Natural killer cell (primary cell): ENCODE measurements around the gene DRAP1. TPM values are rescaled to one million over a fixed set of nuclear protein-coding genes. Genes with fewer than 3 reads are reported as not detected.

Experiments used
- ATAC-seq, 3 donors: fragments of 150-1000 bp in 2 of 3; fragments of 200-7000 bp in 1 of 3; cut with Tn5 transposase; 1 replicate in 1 of 3; 2 replicates in 2 of 3; pipeline ENCODE4 v1.10.0; 2021; ENCODE audit warnings: mild to moderate bottlenecking in 2 of 3, moderate library complexity in 2 of 3
- DNase-seq, 2 donors: peaks; one replicate each; pipeline versions ENCODE4 v3.0.0 to v3.0.0-alpha.2; 2013 to 2021; ENCODE audit warnings: mixed read lengths in 1 of 2
- H3K27ac ChIP-seq: one replicate; pipeline ENCODE4 v1.5.1; 2013; ENCODE audit warnings: mild to moderate bottlenecking, low read length
- H3K27me3 ChIP-seq: one replicate; pipeline ENCODE4 v1.6.1; 2013; ENCODE audit warnings: low read length; ENCODE audit not compliant: control insufficient read depth, insufficient read depth
- H3K36me3 ChIP-seq: one replicate; pipeline ENCODE4 v1.6.1; 2013; ENCODE audit warnings: low read length; ENCODE audit not compliant: control insufficient read depth, insufficient read depth
- H3K4me1 ChIP-seq: one replicate; pipeline ENCODE4 v1.6.1; 2013; ENCODE audit warnings: low read length; ENCODE audit not compliant: control insufficient read depth, insufficient read depth
- H3K4me3 ChIP-seq: one replicate; pipeline ENCODE4 v1.5.1; 2013; ENCODE audit warnings: low read length
- H3K9me3 ChIP-seq: one replicate; pipeline ENCODE4 v1.6.1; 2013; ENCODE audit warnings: low read length; ENCODE audit not compliant: control insufficient read depth, insufficient read depth
- H3K27ac Mint-ChIP-seq, 2 donors: one replicate each; pipeline ENCODE4 v1.8.0; 2022; ENCODE audit warnings: mild to moderate bottlenecking in 2 of 2, mixed read lengths in 2 of 2, moderate library complexity in 1 of 2
- H3K27me3 Mint-ChIP-seq, 2 donors: one replicate each; pipeline ENCODE4 v1.8.0; 2022; ENCODE audit warnings: low read depth in 2 of 2, mixed read lengths in 2 of 2
- H3K36me3 Mint-ChIP-seq: one replicate; pipeline ENCODE4 v1.8.0; 2022; ENCODE audit warnings: mixed read lengths
- H3K4me1 Mint-ChIP-seq, 2 donors: one replicate each; pipeline ENCODE4 v1.8.0; 2022; ENCODE audit warnings: mixed read lengths in 2 of 2
- H3K4me3 Mint-ChIP-seq: one replicate; pipeline ENCODE4 v1.8.0; 2022; ENCODE audit warnings: mild to moderate bottlenecking, moderate library complexity, mixed read lengths
- H3K9me3 Mint-ChIP-seq, 2 donors: one replicate each; pipeline ENCODE4 v1.8.0; 2022; ENCODE audit warnings: mixed read lengths in 2 of 2
- WGBS: methylation state at CpG from one replicate; pipeline ENCODE4 v1.1.7; 2013; ENCODE audit warnings: missing lambda C conversion rate; ENCODE audit not compliant: insufficient coverage; 5-methylcytosine and 5-hydroxymethylcytosine counted together
- intact Hi-C: fragments of 100-400 bp; cut with micrococcal nuclease; formaldehyde crosslinking; loops from one replicate; pipeline ENCODE4 v1.14.2; 2022
- total RNA-seq, 4 donors: library from RNA; stranded (reverse); fragments of 120-200 nt in 1 of 4; gene quantifications; one replicate each; pipeline versions ENCODE4 v1.2.3 to v1.2.4, GENCODE V29; 2013 to 2022
- TF ChIP-seq, protein P1 (sequence below): fragments of 200-600 bp; IDR thresholded peaks from one replicate; pipeline ENCODE4 v1.8.0; 2022; ENCODE audit warnings: antibody characterized with exemption

DRAP1 gene
- total RNA-seq, 3 donors from 2014 or later (not counting 1 experiment from before 2014, with no cell fraction given): 114 to 115 (median 115) TPM

DNA sequence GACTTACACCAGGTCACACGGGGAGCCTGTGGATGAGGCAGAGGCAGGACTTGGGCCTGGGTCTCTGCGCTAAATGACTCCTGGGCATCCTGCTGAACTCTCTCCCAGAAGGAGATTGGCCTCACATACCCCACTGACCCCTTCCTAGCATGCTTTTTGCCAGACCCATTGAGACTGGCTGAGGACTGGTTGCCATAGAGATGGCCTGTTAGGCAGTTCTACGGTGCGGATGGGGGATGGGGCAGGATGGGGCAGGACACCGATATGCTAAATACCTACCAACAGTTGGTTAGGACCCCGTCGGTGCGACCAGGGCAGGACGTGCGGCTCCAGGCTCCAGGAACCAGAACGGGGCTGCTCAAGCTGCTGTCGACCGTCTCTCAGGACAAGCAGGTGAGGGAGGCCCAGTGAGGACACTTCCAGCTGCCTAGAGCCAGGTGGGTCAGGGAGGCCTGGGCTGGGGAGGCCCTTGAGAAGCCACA lies 26.2 kb downstream of the DRAP1 start, which contains the start of gene TSGA10IP:
Gene TSGA10IP (plus strand): TSS at position 51 of the 482 bp plus-strand sequence. CDS start 196 bp downstream, at position 247.
- no peak within 1 kb of the TSS for H3K4me3 ChIP-seq
- no peak within 1 kb of the TSS for H3K27ac ChIP-seq
- no peak within 1 kb of the TSS for H3K4me3 Mint-ChIP-seq
- H3K4me1 ChIP-seq: peaks cover 7% of the 10 kb centered on the region
- intact Hi-C loops: no loop called here
- 95% methylated on average over 13 of the region's 13 CpGs for WGBS
- peaks cover 0 to 6% of the 10 kb centered on the region in 2 donors for H3K4me1 Mint-ChIP-seq
- no peak for ATAC-seq
- H3K9me3 Mint-ChIP-seq: no peaks in the 10 kb centered on the region
- H3K36me3 Mint-ChIP-seq: no peaks in the 10 kb centered on the region
- H3K27me3 Mint-ChIP-seq: no peaks in the 10 kb centered on the region
- H3K36me3 ChIP-seq: no peaks in the 10 kb centered on the region
- no peak for DNase-seq
- H3K27ac Mint-ChIP-seq: no peak within 1 kb of the TSS
- no peaks in the 10 kb centered on the region for H3K9me3 ChIP-seq
- no peaks in the 10 kb centered on the region for H3K27me3 ChIP-seq
- TF ChIP-seq, protein P1, sequence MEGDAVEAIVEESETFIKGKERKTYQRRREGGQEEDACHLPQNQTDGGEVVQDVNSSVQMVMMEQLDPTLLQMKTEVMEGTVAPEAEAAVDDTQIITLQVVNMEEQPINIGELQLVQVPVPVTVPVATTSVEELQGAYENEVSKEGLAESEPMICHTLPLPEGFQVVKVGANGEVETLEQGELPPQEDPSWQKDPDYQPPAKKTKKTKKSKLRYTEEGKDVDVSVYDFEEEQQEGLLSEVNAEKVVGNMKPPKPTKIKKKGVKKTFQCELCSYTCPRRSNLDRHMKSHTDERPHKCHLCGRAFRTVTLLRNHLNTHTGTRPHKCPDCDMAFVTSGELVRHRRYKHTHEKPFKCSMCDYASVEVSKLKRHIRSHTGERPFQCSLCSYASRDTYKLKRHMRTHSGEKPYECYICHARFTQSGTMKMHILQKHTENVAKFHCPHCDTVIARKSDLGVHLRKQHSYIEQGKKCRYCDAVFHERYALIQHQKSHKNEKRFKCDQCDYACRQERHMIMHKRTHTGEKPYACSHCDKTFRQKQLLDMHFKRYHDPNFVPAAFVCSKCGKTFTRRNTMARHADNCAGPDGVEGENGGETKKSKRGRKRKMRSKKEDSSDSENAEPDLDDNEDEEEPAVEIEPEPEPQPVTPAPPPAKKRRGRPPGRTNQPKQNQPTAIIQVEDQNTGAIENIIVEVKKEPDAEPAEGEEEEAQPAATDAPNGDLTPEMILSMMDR: no peak

DNA sequence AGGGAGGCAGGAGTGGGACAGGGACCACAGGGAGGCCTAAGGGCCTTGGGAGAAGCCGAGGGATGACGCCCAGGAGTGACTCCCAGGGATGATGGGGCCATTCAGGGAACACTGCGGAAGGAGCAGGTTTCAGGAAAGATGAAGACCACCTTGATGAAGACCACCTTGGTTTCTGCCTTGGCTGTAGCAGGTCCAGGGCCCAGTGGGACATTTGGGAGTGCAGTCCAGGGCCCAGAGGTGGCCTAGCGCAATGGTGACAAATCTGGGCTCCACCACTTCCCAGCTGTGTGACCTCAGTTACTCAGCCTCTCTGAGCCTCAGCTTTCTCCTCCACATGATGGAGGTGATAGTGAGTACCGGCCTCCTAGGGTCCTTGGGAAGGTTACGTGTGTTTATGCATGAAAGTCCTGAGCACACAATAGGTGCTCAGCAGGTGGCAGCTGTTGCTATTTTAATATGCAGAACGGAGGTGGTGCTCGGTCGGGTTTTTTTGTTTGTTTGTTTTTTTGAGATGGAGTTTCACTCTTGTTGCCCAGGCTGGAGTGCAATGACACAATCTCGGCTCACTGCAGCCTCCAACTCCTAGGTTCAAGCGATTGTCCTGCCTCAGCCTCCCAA lies 26.8 kb downstream of the DRAP1 start:
- H3K9me3 ChIP-seq: no peaks in the 10 kb centered on the region
- H3K4me1 ChIP-seq: peaks cover 7% of the 10 kb centered on the region
- H3K4me3 ChIP-seq: no peak overlapping the region
- no peak overlapping the region for H3K27ac Mint-ChIP-seq
- no peaks in the 10 kb centered on the region for H3K36me3 ChIP-seq
- H3K27me3 ChIP-seq: no peaks in the 10 kb centered on the region
- no peaks in the 10 kb centered on the region for H3K36me3 Mint-ChIP-seq
- H3K27me3 Mint-ChIP-seq: no peaks in the 10 kb centered on the region
- intact Hi-C loops: no loop called here
- WGBS: 88% methylated on average over 11 of the region's 11 CpGs
- H3K4me3 Mint-ChIP-seq: no peak overlapping the region
- DNase-seq (no peak), ATAC-seq (no peak)
- TF ChIP-seq, protein P1: no peak
- H3K27ac ChIP-seq: no peak overlapping the region
- H3K9me3 Mint-ChIP-seq: no peaks in the 10 kb centered on the region
- H3K4me1 Mint-ChIP-seq: peaks cover 0 to 5% of the 10 kb centered on the region in 2 donors

DNA sequence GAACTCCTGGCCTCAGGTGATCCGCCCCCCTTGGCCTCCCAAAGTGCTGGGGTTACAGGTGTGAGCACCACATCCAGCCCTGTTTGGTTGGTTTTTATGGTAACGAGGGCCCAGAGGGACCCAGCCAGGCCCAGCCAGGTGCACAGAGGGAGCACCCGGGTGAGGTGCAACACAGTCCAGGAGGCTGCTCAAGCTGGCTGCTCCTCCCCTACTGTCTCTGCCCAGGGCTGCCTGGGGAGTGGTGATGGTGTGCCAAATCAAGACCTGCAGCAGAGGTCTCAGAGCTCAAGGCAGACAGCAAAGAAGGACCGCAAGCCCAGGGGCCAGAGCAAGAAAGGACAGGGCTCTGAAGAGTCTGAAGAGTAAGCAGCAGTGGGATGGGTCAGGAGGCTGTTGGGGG lies 27.4 kb downstream of the DRAP1 start:
- H3K27me3 Mint-ChIP-seq: no peaks in the 10 kb centered on the region
- Histone ChIP-seq H3K27me3 (no peaks in the 10 kb centered on the region), H3K36me3 (no peaks in the 10 kb centered on the region), H3K4me1 (peaks cover 4% of the 10 kb centered on the region), H3K9me3 (no peaks in the 10 kb centered on the region), H3K27ac (no peak overlapping the region), H3K4me3 (no peak overlapping the region)
- no peak overlapping the region for H3K4me3 Mint-ChIP-seq
- H3K36me3 Mint-ChIP-seq: no peaks in the 10 kb centered on the region
- H3K4me1 Mint-ChIP-seq: no peaks in the 10 kb centered on the region
- 95% methylated on average over 4 of the region's 4 CpGs for WGBS
- DNase-seq (no peak), ATAC-seq (no peak)
- H3K9me3 Mint-ChIP-seq: no peaks in the 10 kb centered on the region
- TF ChIP-seq, protein P1: no peak
- no peak overlapping the region for H3K27ac Mint-ChIP-seq
- intact Hi-C loops: no loop called here

DNA sequence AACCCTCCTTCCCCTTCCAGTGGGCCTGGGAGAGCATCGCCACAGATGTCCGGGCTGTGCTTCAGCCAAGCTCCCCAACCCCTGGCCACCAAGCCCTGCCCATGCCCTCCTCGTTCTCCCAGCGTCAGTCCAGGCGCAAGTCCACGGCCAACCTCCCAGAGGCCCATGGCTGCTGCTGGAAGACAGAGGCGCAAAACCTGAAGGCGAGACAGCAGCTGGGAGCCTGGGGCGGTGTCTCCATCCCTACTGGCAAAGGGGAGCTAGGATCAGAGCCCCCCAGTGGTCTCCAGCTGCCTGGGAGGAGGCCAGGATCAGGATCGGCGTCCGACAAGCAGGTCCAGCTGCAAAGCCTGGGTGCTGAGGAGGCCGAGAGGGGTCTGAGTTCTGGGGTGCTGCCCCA lies 27.9 kb downstream of the DRAP1 start:
- H3K4me3 Mint-ChIP-seq: no peak overlapping the region
- H3K27me3 ChIP-seq: no peaks in the 10 kb centered on the region
- H3K36me3 ChIP-seq: no peaks in the 10 kb centered on the region
- intact Hi-C loops: no loop called here
- ATAC-seq: no peak
- no peak overlapping the region for H3K27ac Mint-ChIP-seq
- no peak for DNase-seq
- WGBS: 90% methylated on average over 13 of the region's 13 CpGs
- H3K9me3 Mint-ChIP-seq: no peaks in the 10 kb centered on the region
- no peaks in the 10 kb centered on the region for H3K9me3 ChIP-seq
- H3K4me3 ChIP-seq: no peak overlapping the region
- H3K27me3 Mint-ChIP-seq: no peaks in the 10 kb centered on the region
- TF ChIP-seq, protein P1: no peak
- no peaks in the 10 kb centered on the region for H3K36me3 Mint-ChIP-seq
- no peaks in the 10 kb centered on the region for H3K4me1 ChIP-seq
- no peak overlapping the region for H3K27ac ChIP-seq
- H3K4me1 Mint-ChIP-seq: no peaks in the 10 kb centered on the region
